B cell (primary cell): Measurements from ENCODE around the gene BICDL2.

Source experiments
- CTCF ChIP-seq: fragments of 200-600 bp; IDR thresholded peaks from one replicate; pipeline ENCODE4 v1.8.0; 2022; ENCODE audit warnings: antibody characterized with exemption, mild to moderate bottlenecking
- EZH2 ChIP-seq: IDR thresholded peaks from 2 replicates; pipeline ENCODE4 v1.6.1; 2012; ENCODE audit warnings: borderline replicate concordance, low read depth, mild to moderate bottlenecking, moderate library complexity, low read length; ENCODE audit not compliant: insufficient read depth, poor library complexity, severe bottlenecking

GRCh38 chr16:2980227-2981176 is 56.2 kb downstream of the BICDL2 start, which contains the start of gene PKMYT1:
- TF ChIP-seq CTCF (no peak), EZH2 (no peak)
